ENCODE data around the gene GULP1.
"Not testable (repeated sequence)": the region's sequence is repeated elsewhere in the genome, so short reads cannot be mapped to it uniquely, and the experiment has no call there.

The GULP1 gene

DNA sequence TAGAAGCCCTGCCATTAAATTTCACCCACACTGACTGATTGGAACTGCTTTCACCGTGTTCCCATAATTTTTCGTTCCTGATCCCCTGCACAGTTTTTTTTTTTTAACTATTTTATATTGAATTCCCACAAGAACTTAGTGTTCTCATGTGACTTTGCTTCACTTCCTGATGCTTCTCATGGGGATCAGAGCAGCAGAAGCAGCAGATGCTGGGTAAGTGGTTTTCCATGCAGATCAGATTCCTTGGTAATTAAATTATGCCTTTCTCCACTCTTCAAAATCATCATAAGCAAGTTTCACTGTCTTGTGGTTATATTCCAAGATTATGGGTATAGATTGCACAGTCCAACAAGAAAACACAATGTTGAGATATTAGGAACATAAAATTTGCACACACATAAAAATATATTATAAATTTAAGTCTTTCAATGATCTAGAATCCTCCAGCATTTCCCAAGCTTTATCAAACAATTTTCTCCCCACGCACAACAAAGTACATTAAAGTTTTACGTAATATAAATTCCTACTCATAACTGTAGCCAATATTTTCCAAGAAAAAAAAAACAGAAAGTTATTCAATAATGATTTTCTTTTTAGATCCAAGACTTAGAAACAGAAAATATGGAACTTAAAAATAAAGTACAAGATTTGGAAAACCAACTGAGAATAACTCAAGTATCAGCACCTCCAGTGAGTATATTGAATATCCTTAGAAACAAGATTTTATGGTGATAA, 277.9 kb downstream of the GULP1 start:
- DNase-seq, result no peak

DNA sequence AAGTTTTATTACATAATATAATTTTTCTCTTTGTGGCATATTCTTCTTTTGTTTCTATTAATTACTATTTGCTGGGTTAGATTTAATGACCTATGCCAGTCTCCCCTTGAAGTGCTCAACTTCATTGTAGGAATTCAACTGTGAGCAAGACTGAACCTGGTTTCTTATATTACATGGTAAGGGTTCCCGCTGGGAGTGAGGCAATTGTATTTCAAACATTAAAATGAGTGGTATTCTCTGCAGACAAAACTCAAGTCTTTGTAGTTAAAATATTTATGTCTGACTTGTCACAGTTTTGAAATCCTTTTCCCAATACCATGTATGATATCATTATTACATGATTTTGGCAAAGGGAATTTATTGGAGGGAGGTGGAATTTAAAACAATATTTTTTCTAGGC, 278.7 kb downstream of the GULP1 start:
- no peak for DNase-seq

DNA sequence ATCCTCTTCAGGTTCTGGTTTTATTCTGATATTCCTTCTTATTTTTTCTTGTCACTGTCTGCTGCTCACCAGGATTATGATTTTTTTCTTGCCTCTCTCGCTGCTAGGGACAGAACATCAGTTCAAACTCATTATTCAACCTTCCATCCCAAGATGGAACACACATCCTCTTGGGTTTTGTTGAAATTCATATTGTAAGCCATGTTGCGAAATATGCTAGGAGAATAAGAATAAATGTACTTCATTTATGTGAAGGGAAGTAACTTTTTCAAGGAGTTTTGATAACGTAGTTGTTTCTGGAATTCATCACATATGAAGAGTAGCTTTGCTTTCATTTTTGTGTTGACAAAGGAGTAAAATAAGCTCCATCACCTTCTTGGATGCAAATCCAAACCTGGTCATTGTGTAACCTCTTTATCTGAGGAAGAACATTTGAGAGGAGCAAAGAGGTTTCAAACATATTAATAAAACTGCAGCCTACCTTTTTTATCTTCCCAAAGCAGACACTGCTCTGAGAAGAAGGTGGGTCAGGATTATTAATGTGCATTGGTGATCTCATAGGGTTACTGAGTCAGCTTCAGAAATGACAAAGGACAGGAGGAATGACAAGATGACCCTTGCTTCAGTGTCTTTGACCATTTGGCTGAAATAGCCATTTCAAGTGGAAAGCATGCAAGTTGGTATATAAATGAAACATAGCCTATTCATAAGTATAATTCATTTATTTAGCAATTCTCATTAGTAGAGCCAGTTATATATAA, 280.0 kb downstream of the GULP1 start:
- DNase-seq, result no peak

DNA sequence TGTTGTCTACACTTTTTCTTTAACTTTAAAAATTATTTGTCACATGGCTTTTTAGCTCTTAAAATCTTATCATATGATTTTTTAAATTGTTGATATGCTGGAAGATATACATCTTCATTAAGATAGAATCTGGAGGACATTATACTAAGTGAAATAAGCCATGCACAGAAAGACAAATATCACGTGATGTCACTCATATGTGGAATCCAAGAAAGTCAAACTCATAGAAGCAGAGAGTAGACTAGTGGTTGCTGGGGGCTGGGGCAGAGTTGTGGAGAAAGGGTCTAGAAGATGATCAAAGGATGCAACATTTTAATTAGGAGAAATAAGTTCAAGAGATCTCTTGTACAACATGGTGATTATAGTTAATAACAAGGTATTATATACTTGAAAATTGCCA, 280.9 kb downstream of the GULP1 start:
- DNase-seq, result peak in 1 of 3 experiments; percentile 15

DNA sequence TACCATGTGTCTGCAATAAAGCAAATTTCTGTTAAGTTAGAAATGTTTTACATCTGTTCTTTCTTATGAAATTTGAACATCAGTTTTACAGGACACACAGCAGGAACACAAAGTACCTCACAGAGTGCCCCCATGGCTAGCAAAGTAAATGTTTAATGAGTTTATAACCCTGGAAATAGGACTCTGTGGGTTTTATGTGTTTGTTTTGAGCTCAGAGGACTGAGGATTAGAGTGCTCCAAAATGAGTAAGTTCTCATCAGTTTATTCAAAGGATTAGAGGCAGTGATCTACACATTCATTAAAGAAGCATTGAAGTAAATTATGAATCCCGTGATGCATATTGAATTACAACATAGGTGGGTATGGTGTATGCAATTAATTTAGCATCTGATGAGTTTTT, 281.8 kb downstream of the GULP1 start:
- peak in 1 of 3 experiments; percentile 19 for DNase-seq

DNA sequence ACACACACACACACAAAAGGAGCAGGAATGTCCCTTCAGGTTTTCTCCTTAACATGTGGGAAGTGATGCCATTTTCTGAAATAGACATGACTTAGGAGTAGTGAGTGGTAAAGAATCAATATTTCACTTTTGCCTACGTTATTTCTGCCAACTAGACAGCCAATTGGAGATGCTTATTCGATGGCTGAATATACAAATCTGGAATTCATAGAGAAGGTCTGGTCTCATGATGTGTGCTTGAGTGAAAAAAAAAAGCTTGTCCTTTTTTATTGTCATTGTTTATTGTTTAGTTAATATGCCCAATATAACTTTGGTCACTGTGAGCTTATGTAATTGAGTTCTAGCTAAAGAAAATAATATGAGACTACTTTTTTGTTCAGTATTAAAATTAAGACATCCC, 284.3 kb downstream of the GULP1 start:
- DNase-seq, result no peak

DNA sequence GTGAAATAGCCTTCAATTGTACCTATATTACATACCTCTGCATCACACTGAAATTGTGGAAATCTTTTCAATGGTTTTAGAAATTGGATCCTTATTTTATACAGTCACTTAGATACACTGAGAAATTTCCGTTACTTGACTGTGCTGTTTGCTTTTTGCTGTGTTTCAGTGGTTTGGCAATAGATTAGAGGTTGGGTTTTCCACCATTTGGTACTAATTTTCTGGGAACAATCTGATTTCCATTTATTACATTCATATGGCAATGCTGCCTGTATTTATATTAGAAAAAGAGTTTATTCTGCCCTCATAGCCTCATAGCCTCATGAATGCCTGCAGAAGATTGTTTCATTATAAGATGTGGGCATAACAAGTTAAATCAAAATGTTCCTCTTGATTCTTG, 285.0 kb downstream of the GULP1 start:
- no peak for DNase-seq

DNA sequence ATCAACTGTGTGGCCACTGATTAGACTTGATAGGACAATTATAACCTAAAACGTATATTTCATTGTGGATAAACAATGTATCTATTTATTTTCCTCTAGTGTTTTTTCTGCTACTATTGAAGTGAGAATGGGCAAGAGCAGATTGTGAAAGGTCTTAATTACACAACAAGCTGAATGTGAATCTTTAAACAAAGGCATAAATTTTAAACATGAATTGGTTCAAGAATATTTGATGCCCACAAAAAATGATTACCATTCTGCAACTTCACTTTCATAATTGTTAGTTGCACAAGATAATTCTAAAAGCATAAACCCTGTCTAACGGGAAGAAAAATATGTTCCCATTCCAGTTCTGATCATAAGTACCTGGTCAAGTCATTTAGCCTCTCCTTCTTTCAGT, 285.6 kb downstream of the GULP1 start:
- DNase-seq, result peak in 1 of 3 experiments; percentile 23

DNA sequence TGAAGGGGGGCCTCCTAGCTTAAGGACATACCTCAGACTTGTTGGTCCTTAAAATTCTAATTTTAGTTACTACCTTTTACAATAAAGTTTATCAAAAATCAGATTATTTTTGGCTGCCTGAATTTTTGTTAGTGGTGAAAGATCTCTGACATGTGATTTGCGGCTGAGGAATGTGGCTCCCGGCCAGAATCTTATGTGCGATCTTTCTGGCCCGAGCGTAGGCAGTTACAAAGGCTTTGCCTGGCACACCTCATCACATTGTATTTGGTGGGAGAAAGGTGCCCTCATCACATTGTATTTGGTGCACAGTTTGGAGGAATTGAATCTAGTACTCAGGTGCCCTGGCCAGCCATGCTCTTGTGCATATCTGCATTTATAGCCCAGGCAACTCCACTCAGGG, 289.1 kb downstream of the GULP1 start:
- no peak for DNase-seq

DNA sequence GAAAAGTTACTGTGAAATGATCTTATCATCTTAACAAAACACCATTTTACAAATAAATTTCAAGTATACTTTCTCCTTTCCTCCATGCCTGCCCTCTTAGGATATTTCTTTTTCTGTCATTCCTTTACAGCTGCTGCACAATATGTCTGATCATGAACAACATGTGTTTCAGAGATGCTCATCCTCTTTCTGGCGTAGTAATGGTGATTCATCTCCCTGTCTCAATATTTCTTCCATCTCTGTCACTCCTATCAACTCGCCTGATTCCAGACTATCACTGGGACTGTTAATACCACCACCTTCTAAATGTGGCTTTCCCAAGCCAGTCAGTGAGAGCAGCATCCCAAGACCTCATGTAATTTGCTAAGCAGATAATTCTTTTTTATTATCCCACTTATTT, 290.5 kb downstream of the GULP1 start:
- no peak for DNase-seq

DNA sequence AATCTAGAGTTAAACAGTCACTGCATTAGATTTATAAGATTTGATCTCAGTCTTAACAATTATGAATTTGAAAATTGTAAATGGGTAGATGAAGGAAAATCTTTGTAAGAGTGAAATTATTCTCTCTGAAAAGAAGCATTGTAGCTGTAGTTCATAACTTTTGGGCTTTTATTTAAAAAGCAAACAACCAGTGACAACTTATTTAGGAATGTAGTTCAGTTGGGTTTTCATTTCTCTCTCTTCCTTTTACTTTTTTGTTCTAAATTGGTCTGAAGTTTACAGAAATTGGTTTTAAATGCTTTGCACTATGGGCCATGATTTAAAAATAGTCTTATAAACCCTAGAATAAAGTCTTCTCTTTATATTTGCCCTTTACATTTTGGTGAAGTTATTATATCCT, 296.6 kb downstream of the GULP1 start:
- no peak for DNase-seq

DNA sequence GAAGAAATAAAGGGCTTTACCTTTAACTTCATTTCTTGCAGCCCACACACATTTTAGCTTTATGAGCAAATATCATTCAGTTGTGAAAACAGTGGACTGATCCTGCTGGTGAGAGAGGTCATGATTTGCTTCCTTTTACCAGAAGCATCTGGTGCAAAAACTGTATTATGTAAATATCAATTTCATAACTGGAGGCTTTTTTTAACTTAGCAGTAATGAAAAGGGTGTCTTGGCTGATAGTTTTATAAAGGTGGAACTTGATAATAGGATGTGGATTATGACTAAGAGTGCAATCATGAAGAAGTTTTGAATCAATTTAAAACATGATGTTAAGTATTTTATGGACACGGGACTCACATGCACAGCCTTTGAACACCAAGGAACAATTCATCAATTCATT, 304.4 kb downstream of the GULP1 start:
- peak in 1 of 3 experiments; percentile 5 for DNase-seq

DNA sequence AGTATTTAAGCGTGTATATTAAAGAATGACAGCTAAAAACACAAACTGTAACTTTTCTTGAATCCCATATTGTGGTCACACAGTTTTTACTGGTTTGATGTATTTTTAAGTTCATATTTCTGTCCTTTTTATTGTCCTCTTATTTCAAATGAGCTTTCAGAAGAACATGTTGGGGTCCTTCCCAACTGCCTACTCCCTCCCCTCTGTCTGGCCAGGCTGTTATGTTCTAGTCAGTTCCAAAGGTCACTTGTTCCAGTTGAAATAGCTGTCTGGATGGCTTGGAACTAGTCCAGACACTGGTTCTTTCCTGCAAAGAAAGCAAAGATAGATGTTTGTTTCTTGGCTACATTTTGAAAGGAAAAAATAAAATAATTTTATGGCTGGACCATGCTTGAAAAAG, 306.9 kb downstream of the GULP1 start:
- DNase-seq, result no peak

DNA sequence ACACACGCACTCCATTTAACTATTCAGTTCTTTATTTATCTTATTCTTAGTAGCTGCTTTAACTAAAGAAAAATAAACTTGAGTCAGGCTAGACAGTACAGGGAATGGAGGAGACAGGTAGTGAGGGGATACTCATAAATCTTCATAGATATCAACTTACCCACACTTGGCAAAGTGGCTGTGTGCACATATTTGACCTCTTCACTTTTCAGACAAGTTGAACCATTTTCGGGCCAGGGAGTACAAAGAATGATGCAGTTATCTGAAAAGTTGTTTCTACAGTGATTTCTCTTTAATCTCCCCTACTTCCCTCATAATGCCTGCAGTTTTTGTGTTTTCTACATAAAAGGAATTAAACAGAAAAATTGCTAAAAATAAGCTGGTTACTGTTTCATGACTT, 307.5 kb downstream of the GULP1 start:
- no peak for DNase-seq

DNA sequence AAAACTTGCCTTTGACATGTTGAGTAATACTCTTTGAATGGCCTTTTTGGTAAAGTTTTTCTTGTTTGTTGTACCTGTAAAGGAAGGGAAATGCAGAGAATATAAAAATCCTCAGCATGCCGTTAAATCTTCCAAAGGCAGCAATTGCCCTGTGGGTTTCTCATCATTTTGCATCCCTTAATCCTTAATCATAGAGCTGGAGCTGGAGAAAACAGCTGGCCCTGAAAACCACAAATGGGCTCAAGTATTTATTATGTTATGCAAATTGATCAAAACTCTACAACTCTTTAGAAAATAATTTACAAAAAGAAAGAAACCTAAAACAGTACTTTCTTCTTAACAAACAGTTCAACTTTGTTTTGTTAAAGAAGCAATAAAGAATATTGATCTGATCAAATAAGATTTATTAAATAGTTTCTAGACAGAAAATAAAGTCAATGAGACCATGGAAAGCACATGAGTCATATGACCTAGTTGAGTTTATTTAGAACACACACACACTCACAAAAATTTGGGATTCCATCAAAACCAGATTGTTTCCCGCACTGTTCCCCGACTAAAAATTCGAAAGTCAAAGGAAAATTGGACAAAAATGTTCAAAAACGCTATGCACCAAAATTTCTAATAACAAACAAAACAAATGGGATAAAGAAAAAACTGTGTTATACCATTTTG, 309.0 kb downstream of the GULP1 start:
- no peak for DNase-seq

DNA sequence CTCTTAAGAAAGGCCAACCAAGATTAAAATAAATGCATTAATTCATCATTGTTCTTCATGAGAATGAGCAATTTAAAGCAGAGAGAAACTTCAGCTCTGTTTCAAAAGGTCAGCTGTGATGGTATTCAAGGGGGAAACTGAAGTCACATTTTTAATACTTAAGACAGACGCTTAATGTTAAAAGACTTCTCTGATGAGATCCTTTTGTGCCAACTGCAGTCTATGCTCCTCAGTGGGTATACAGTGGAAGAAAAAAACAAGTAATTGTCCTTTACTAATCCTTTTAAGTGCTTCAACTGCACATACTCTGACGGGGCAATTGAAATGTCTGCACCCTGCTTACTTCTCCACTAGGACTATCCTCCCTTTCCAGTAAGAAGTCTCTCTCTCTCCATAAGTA, 309.7 kb downstream of the GULP1 start:
- DNase-seq, result no peak

DNA sequence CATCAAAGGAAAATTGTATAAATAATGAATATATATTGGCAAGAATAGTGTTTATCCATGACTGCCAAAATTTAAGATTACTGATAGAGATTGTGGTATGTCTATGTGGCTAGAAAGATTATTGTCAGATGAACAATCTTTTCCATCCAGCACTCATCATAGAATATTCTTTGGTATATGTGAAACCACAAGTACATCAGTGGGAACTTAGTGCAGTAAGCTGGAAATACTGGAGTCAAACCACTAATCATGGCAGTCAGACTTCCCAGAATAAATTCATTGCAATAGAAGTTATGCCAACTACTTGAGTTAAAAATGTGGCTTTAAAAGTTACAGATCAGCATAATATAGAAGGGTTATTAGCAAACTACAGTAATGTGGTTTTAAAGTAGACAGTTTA, 310.3 kb downstream of the GULP1 start:
- DNase-seq, result no peak

DNA sequence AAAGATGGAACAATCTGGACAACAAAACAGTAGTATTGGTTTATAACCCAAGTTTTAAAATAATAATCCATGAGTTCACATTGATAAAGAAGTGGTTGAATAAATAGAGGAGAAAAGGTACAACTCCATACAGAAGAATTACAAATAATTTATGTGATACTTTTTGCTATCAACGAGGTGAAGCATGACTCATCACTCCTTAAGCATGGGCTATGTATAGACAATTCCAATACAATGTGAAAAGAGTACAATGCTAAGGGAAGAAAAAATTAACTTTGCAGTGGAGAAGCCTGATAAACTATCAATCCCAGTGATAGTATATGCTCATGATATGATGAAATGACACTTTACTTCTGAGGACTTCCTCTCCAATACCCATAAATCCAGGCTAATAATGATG, 312.9 kb downstream of the GULP1 start:
- no peak for DNase-seq

DNA sequence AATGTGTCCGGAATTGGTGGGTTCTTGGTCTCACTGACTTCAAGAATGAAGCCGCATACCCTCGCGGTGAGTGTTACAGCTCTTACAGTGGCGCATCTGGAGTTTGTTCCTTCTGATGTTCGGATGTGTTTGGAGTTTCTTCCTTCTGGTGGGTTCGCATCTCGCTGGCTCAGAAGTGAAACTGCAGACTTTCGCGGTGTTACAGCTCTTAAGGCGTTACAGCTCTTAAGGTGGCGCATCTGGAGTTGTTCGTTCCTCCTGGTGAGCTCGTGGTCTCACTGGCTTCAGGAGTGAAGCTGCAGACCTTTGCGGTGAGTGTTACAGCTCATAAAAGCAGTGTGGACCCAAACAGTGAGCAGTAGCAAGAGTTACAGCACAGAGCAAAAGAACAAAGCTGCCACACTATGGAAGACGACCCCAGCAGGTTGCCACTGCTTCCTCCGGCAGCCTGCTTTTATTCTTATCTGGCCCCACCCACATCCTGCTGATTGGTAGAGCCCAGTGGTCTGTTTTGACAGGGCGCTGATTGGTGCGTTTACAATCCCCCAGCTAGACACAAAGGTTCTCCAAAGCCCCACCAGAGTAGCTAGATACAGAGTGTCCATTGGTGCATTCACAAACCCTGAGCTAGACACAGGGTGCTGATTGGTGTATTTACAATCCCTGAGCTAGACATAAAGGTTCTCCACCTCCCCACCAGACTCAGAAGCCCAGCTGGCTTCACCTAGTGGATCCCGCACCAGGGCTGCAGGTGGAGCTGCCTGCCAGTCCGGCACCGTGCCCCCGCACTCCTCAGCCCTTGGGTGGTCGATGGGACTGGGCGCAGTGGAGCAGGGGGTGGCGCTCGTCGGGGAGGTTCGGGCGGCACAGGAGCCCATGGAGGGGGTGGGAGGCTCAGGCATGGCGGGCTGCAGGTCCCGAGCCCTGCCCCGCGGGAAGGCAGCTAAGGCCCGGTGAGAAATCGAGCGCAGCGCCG, 314.2 kb downstream of the GULP1 start:
- DNase-seq, result not testable (repeated sequence)

DNA sequence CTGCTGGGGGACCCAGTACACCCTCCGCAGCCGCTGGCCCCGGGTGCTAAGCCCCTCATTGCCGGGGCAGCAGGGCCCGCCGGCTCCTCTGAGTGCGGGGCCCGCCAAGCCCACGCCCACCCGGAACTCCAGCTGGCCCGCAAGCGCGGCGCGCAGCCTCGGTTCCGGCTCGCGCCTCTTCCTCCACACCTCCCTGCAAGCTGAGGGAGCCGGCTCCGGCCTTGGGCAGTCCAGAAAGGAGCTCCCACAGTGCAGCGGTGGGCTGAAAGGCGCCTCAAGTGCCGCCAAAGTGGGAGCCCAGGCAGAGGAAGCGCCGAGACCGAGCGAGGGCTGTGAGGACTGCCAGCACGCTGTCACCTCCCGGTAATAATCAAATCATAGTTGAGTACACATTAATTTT, 314.9 kb downstream of the GULP1 start:
- DNase-seq, result not testable (repeated sequence)

DNA sequence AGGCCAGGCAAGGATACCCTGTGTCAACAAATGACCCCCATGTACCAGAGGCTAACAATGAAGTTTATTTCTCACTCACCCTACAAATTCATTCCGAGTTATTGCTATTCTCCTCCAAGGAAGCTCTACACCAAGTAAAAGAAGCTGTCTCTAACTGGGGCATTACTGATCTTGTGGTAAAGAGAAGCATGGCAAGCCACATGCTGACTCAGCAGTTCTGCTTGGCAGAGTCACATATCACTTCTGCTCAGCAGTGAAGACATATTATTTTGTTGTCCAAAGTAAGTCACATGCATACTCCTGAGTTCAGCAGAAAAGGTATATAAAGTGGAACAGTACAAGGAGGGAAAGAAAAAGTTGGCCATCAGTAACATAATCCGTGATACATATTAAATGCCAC, 315.8 kb downstream of the GULP1 start:
- no peak for DNase-seq

DNA sequence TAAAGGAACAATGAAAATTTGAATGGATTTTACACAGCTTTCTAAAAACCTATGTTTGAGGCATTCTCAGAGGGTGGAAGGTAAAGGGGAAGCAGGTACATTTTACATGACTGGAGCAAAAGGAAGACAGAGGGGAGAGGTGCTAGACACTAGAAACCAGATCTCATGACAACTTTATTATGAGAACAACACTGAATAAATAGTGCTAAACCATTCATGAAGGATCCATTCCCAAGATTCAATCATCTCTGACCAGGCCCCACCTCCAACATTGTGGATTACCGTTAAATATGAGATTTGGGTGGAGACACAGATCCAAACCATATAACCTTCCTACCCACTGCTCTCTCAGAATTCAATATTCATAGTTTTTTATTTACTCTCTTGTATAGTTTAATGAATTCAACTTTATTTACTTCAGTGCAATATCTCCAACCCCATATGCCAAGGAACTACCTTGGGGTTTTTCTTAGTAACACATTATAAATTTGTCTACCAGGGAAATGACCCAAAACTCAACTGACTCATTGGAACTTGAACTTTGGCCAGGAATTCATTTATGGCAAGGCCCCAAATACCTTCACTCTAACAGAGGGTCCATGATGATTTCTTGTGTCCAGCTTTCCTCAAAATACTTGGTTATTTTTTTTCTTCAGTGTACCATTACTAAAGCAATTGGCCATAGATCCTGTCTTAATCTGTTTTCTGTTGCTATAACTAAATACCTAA, 317.8 kb downstream of the GULP1 start:
- no peak for DNase-seq
